ENCODE results near the gene RBM28.

The RBM28 gene

GRCh38 chr7:128361411-128362379 lies 18.0 kb upstream of the RBM28 start, which contains the start of gene PRRT4:
TSS of gene PRRT4 (minus strand) at chr7:128361690.
- peak within 1 kb of the TSS; percentile 65 to 76 for H3K4me3 ChIP-seq (ENCODE audit: low read depth in 1 of 2, low read length in 1 of 2)

GRCh38 chr7:128360359-128360678 lies 16.6 kb upstream of the RBM28 start:
- Histone ChIP-seq H3K9me3 (no peaks in the 10 kb centered on the region), H3K4me1 (ENCODE audit: control insufficient read depth in 1 of 2, insufficient read depth in 1 of 2, low read depth in 1 of 2, low read length in 1 of 2) (peaks cover 52 to 54% of the 10 kb centered on the region in 2 experiments), H3K27me3 (no peaks in the 10 kb centered on the region), H3K4me3 (ENCODE audit: low read depth in 1 of 2, low read length in 1 of 2) (peak overlapping the region; percentile 65 to 76), H3K36me3 (no peaks in the 10 kb centered on the region), H3K27ac (peak overlapping the region; percentile 27)
- TF ChIP-seq CTCF (IDR thresholded peaks at IDR 0.05) = no peak

More at GRCh38 chr7:128361411-128362379, 18.0 kb upstream of the RBM28 start, which contains the start of gene PRRT4:
- Histone ChIP-seq H3K9me3 (no peaks in the 10 kb centered on the region), H3K27me3 (no peaks in the 10 kb centered on the region), H3K36me3 (no peaks in the 10 kb centered on the region), H3K27ac (peak within 1 kb of the TSS; percentile 62), H3K4me1 (ENCODE audit: control insufficient read depth in 1 of 2, insufficient read depth in 1 of 2, low read depth in 1 of 2, low read length in 1 of 2) (peaks cover 54% of the 10 kb centered on the region in 2 experiments)
- no peak for TF ChIP-seq CTCF (IDR thresholded peaks at IDR 0.05)

- Histone ChIP-seq H3K27me3 (no peaks in the 10 kb centered on the region), H3K27ac (peak overlapping the region; percentile 27), H3K4me1 (ENCODE audit: control insufficient read depth in 1 of 2, insufficient read depth in 1 of 2, low read depth in 1 of 2, low read length in 1 of 2) (peaks cover 52 to 54% of the 10 kb centered on the region in 2 experiments), H3K9me3 (no peaks in the 10 kb centered on the region), H3K4me3 (ENCODE audit: low read depth in 1 of 2, low read length in 1 of 2) (peak overlapping the region; percentile 65 to 76), H3K36me3 (no peaks in the 10 kb centered on the region)
- TF ChIP-seq CTCF (IDR thresholded peaks at IDR 0.05) = no peak
Observed at GRCh38 chr7:128359939-128360338, 16.2 kb upstream of the RBM28 start.

- Histone ChIP-seq H3K27me3 (no peaks in the 10 kb centered on the region), H3K4me3 (ENCODE audit: low read depth in 1 of 2, low read length in 1 of 2) (no peak overlapping the region), H3K4me1 (ENCODE audit: control insufficient read depth in 1 of 2, insufficient read depth in 1 of 2, low read depth in 1 of 2, low read length in 1 of 2) (peaks cover 52 to 54% of the 10 kb centered on the region in 2 experiments), H3K36me3 (no peaks in the 10 kb centered on the region), H3K9me3 (no peaks in the 10 kb centered on the region), H3K27ac (no peak overlapping the region)
- TF ChIP-seq CTCF (IDR thresholded peaks at IDR 0.05) = no peak
Observed at GRCh38 chr7:128359336-128359735, 15.6 kb upstream of the RBM28 start.

GRCh38 chr7:128358233-128358632 lies 14.5 kb upstream of the RBM28 start:
- Histone ChIP-seq H3K4me3 (ENCODE audit: low read depth in 1 of 2, low read length in 1 of 2) (no peak overlapping the region), H3K36me3 (no peaks in the 10 kb centered on the region), H3K9me3 (no peaks in the 10 kb centered on the region), H3K4me1 (ENCODE audit: control insufficient read depth in 1 of 2, insufficient read depth in 1 of 2, low read depth in 1 of 2, low read length in 1 of 2) (peaks cover 52 to 54% of the 10 kb centered on the region in 2 experiments), H3K27me3 (no peaks in the 10 kb centered on the region), H3K27ac (peak overlapping the region; percentile 43)
- no peak for TF ChIP-seq CTCF (IDR thresholded peaks at IDR 0.05)
